A549 (cell line): Measurements from ENCODE around the gene GIT2. TPM values are rescaled to one million over a fixed set of nuclear protein-coding genes. Genes with fewer than 3 reads are reported as not detected.

Experiments
- ATAC-seq, 2 experiments: fragments of 200-7000 bp in 1 of 2; fragments of >200 bp in 1 of 2; cut with Nextera tagmentation in 1 of 2; cut with Tn5 transposase in 1 of 2; 3 replicates each; pipeline versions ENCODE4 v1.8.0 to v1.9.1; 2018 to 2020; ENCODE audit warnings: mild to moderate bottlenecking in 1 of 2, moderate library complexity in 1 of 2
- CTCF ChIA-PET: fragments of 300-600 bp; sonication (Branson Sonifier 250); formaldehyde crosslinking; extraction: SDS; loops from one replicate; lab custom pipeline; 2021; ENCODE audit warnings: antibody characterized with exemption, inconsistent platforms; lab: Yijun Ruan, JAX
- POLR2A ChIA-PET: fragments of 350-600 bp; formaldehyde crosslinking; extraction: SDS; loops from one replicate; lab custom pipeline; 2021; ENCODE audit warnings: antibody characterized with exemption, inconsistent platforms; lab: Yijun Ruan, JAX
- DNase-seq, 2 experiments: peaks; one replicate each; pipeline versions ENCODE4 v3.0.0 to v3.0.0-alpha.2; 2011 to 2016; ENCODE audit warnings: low read depth in 1 of 2, low spot score in 1 of 2
- FAIRE-seq: peaks from 2 replicates; lab custom pipeline; 2011; peaks lifted over from hg19 to GRCh38; lab: Jason Lieb, UNC
- H3K27ac ChIP-seq, 2 experiments: fragments of >200 bp; sonication (Bioruptor Twin); formaldehyde crosslinking; 3 replicates each; pipeline ENCODE4 v1.5.1; 2016 to 2017
- H3K4me1 ChIP-seq: fragments of >200 bp; sonication (Bioruptor Twin); formaldehyde crosslinking; 3 replicates; pipeline ENCODE4 v1.6.1; 2016
- H3K4me2 ChIP-seq: fragments of >200 bp; sonication (Bioruptor Twin); formaldehyde crosslinking; 3 replicates; pipeline ENCODE4 v1.6.1; 2016
- H3K4me3 ChIP-seq: fragments of >200 bp; sonication (Bioruptor Twin); formaldehyde crosslinking; 3 replicates; pipeline ENCODE4 v1.5.1; 2016
- H3K9me3 ChIP-seq: fragments of >200 bp; sonication (Bioruptor Twin); formaldehyde crosslinking; 3 replicates; pipeline ENCODE4 v1.6.1; 2016
- BHLHE40 ChIP-seq: IDR thresholded peaks from 2 replicates; pipeline ENCODE4 v1.6.1; 2012; ENCODE audit warnings: low read depth, low read length, inconsistent platforms
- CBX2 ChIP-seq: fragments of 200-600 bp; sonication (generic); IDR thresholded peaks from 2 replicates; pipeline ENCODE4 v1.6.1; 2016; ENCODE audit warnings: low read depth, mild to moderate bottlenecking, borderline replicate concordance
- CHD2 ChIP-seq: fragments of 150-350 bp; IDR thresholded peaks from 2 replicates; pipeline ENCODE4 v1.6.1; 2014; ENCODE audit warnings: low read length; ENCODE audit not compliant: partially characterized antibody
- CHD4 ChIP-seq: fragments of 200-600 bp; sonication (generic); IDR thresholded peaks from 2 replicates; pipeline ENCODE4 v1.6.1; 2016; ENCODE audit warnings: antibody characterized with exemption, mild to moderate bottlenecking, borderline replicate concordance
- EP300 ChIP-seq, 2 experiments: fragments of >200 bp; sonication (Bioruptor Twin); formaldehyde crosslinking; IDR thresholded peaks; 2 replicates in 1 of 2; 3 replicates in 1 of 2; pipeline ENCODE4 v1.6.1; 2016 to 2017
- HDAC2 ChIP-seq: fragments of 200-600 bp; sonication (generic); IDR thresholded peaks from 2 replicates; pipeline ENCODE4 v1.6.1; 2016
- HEYL ChIP-seq: fragments of 250-450 bp; sonication (Bioruptor Pico); IDR thresholded peaks from 2 replicates; pipeline ENCODE4 v1.8.0; 2021; ENCODE audit warnings: mild to moderate bottlenecking, moderate library complexity
- HOXB5 ChIP-seq: fragments of 250-450 bp; sonication (Bioruptor Pico); IDR thresholded peaks from 2 replicates; pipeline ENCODE4 v1.5.0; 2020; ENCODE audit warnings: mild to moderate bottlenecking, moderate library complexity
- JUN ChIP-seq, 2 experiments: fragments of >200 bp; sonication (Bioruptor Twin); formaldehyde crosslinking; IDR thresholded peaks; 2 replicates in 1 of 2; 3 replicates in 1 of 2; pipeline ENCODE4 v1.6.1; 2016 to 2017
- KDM1A ChIP-seq: fragments of 200-600 bp; sonication (generic); IDR thresholded peaks from 2 replicates; pipeline ENCODE4 v1.6.1; 2016; ENCODE audit warnings: low read depth, mild to moderate bottlenecking
- MAFK ChIP-seq: fragments of 450-650 bp; IDR thresholded peaks from 2 replicates; pipeline ENCODE4 v1.6.1; 2014; ENCODE audit not compliant: partially characterized antibody
- MAZ ChIP-seq: fragments of 150-350 bp; IDR thresholded peaks from 2 replicates; pipeline ENCODE4 v1.6.1; 2014; ENCODE audit warnings: antibody characterized with exemption, low read depth, low read length, borderline replicate concordance
- NFE2L2 ChIP-seq: fragments of 150-350 bp; conservative IDR thresholded peaks from 2 replicates; pipeline ENCODE4 v1.6.1; 2014; ENCODE audit warnings: low read length
- PHF8 ChIP-seq: fragments of 200-600 bp; sonication (generic); IDR thresholded peaks from 2 replicates; pipeline ENCODE4 v1.6.1; 2016; ENCODE audit warnings: low read depth, mild to moderate bottlenecking, antibody characterized with exemption, moderate library complexity, borderline replicate concordance
- POLR2A ChIP-seq: IDR thresholded peaks from 2 replicates; pipeline ENCODE4 v1.6.1; 2012; ENCODE audit warnings: mild to moderate bottlenecking, low read length
- SREBF2 ChIP-seq: fragments of 450-650 bp; IDR thresholded peaks from 2 replicates; pipeline ENCODE4 v1.6.1; 2014; ENCODE audit warnings: mild to moderate bottlenecking, moderate library complexity
- TP53 ChIP-seq: fragments of 250-450 bp; sonication (Bioruptor Pico); IDR thresholded peaks from 2 replicates; pipeline ENCODE4 v1.5.0; 2021; ENCODE audit warnings: mild to moderate bottlenecking, moderate library complexity
- ZFP36 ChIP-seq: fragments of 450-650 bp; IDR thresholded peaks from 2 replicates; pipeline ENCODE4 v1.6.1; 2014; ENCODE audit warnings: borderline replicate concordance; ENCODE audit not compliant: partially characterized antibody
- ZNF302 ChIP-seq: fragments of 250-450 bp; sonication (Bioruptor Pico); IDR thresholded peaks from 2 replicates; pipeline ENCODE4 v1.9.0; 2021; ENCODE audit warnings: inconsistent platforms, mild to moderate bottlenecking, moderate library complexity
- WGBS: methylation state at CpG from one replicate; pipeline ENCODE4 v1.1.6; 2017; ENCODE audit errors: missing lambda C conversion rate; 5-methylcytosine and 5-hydroxymethylcytosine counted together
- polyA plus RNA-seq, 4 experiments: library from polyadenylated mRNA; depleted of rRNA in 3 of 4; stranded (reverse); fragments of >200 nt; fragmentation: RNase III in 1 of 4; extraction: RNeasy Plus Mini Kit Qiagen cat#74134 plus additional on column Dnase treatment in 1 of 4; gene quantifications; 2 replicates in 3 of 4; 3 replicates in 1 of 4; pipeline ENCODE4 v1.2.3, GENCODE V29; 2011 to 2017
- TF ChIP-seq, protein P1 (sequence below): IDR thresholded peaks from 2 replicates; pipeline ENCODE4 v1.6.1; 2012; ENCODE audit warnings: low read depth, borderline replicate concordance
- TF ChIP-seq, protein P2 (sequence below): fragments of 250-450 bp; sonication (Bioruptor Pico); IDR thresholded peaks from 2 replicates; pipeline ENCODE4 v1.5.0; 2021; ENCODE audit warnings: mild to moderate bottlenecking, moderate library complexity, borderline replicate concordance
- TF ChIP-seq, protein P3 (sequence below): fragments of 150-350 bp; IDR thresholded peaks from 2 replicates; pipeline ENCODE4 v1.6.1; 2014; ENCODE audit warnings: low read depth, mild to moderate bottlenecking, low read length
- TF ChIP-seq, protein P4 (sequence below): fragments of >200 bp; sonication (Bioruptor Twin); formaldehyde crosslinking; IDR thresholded peaks from 3 replicates; pipeline ENCODE4 v1.6.1; 2016
- TF ChIP-seq, protein P5 (sequence below): IDR thresholded peaks from 2 replicates; pipeline ENCODE4 v1.6.1; 2012
- TF ChIP-seq, protein P6 (sequence below): fragments of 200-600 bp; sonication (generic); IDR thresholded peaks from 2 replicates; pipeline ENCODE4 v1.6.1; 2016; ENCODE audit warnings: antibody characterized with exemption, mild to moderate bottlenecking, moderate library complexity
- TF ChIP-seq, protein P7 (sequence below): fragments of >200 bp; sonication (Bioruptor Twin); formaldehyde crosslinking; IDR thresholded peaks from 3 replicates; pipeline ENCODE4 v1.5.1; 2016

The GIT2 gene
- polyA plus RNA-seq, 2 of the 4 experiments (the other 2 are of a cell fraction) = 18.5 to 38.0 TPM

DNA sequence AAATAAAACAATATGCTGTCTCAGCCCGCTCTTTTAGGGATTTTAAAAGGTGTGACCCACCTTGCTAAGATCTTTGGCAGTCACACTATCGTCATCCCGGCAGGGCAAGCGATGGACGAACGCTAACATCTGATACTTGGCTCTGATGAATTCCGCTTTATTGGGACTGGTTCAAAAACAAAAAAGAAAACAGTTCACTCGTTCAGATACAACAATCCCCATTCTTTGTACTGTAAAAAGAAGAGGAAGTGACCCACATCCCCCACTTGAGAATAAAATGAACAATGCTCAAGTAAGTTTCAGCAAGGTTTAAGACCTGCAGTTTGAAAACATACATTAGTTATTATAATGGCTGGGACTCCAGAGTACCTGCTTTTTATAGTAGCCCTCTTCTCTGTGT is 7.3 kb downstream of the GIT2 start:
- Histone ChIP-seq H3K9me3 (no peaks in the 10 kb centered on the region), H3K27ac (no peak overlapping the region), H3K4me3 (no peak overlapping the region), H3K4me1 (peaks cover under 1% of the 10 kb centered on the region; the same call in 1 of the 3 replicates), H3K4me2 (no peak overlapping the region)
- ChIA-PET CTCF (interaction anchor here (0.7 kb wide), 1 partner anchor 177 kb away, joined by 3 read pairs; no protein-coding TSS in a partner anchor), POLR2A (no interaction called here)
- TF ChIP-seq, protein P1, sequence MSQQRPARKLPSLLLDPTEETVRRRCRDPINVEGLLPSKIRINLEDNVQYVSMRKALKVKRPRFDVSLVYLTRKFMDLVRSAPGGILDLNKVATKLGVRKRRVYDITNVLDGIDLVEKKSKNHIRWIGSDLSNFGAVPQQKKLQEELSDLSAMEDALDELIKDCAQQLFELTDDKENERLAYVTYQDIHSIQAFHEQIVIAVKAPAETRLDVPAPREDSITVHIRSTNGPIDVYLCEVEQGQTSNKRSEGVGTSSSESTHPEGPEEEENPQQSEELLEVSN = no peak
- TF ChIP-seq HDAC2 (no peak), TP53 (CRISPR knock-in tag) (no peak), MAZ (no peak), HOXB5 (CRISPR knock-in tag) (no peak), EP300 (IDR thresholded peaks at IDR 0.05) (no peak), JUN (IDR thresholded peaks at IDR 0.05) (no peak), HEYL (CRISPR knock-in tag) (no peak), ZFP36 (no peak), KDM1A (no peak), NFE2L2 (no peak), CHD4 (no peak), CBX2 (no peak)
- TF ChIP-seq, protein P2, sequence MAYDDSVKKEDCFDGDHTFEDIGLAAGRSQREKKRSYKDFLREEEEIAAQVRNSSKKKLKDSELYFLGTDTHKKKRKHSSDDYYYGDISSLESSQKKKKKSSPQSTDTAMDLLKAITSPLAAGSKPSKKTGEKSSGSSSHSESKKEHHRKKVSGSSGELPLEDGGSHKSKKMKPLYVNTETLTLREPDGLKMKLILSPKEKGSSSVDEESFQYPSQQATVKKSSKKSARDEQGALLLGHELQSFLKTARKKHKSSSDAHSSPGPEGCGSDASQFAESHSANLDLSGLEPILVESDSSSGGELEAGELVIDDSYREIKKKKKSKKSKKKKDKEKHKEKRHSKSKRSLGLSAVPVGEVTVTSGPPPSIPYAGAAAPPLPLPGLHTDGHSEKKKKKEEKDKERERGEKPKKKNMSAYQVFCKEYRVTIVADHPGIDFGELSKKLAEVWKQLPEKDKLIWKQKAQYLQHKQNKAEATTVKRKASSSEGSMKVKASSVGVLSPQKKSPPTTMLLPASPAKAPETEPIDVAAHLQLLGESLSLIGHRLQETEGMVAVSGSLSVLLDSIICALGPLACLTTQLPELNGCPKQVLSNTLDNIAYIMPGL = no peak
- TF ChIP-seq, protein P3, sequence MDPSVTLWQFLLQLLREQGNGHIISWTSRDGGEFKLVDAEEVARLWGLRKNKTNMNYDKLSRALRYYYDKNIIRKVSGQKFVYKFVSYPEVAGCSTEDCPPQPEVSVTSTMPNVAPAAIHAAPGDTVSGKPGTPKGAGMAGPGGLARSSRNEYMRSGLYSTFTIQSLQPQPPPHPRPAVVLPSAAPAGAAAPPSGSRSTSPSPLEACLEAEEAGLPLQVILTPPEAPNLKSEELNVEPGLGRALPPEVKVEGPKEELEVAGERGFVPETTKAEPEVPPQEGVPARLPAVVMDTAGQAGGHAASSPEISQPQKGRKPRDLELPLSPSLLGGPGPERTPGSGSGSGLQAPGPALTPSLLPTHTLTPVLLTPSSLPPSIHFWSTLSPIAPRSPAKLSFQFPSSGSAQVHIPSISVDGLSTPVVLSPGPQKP = no peak
- TF ChIP-seq, protein P4, sequence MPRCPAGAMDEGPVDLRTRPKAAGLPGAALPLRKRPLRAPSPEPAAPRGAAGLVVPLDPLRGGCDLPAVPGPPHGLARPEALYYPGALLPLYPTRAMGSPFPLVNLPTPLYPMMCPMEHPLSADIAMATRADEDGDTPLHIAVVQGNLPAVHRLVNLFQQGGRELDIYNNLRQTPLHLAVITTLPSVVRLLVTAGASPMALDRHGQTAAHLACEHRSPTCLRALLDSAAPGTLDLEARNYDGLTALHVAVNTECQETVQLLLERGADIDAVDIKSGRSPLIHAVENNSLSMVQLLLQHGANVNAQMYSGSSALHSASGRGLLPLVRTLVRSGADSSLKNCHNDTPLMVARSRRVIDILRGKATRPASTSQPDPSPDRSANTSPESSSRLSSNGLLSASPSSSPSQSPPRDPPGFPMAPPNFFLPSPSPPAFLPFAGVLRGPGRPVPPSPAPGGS = no peak
- TF ChIP-seq, protein P5, sequence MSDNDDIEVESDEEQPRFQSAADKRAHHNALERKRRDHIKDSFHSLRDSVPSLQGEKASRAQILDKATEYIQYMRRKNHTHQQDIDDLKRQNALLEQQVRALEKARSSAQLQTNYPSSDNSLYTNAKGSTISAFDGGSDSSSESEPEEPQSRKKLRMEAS = no peak
- ATAC-seq = no peak
- no peak for FAIRE-seq
- DNase-seq = no peak
- 89% methylated on average over 8 of the region's 8 CpGs for WGBS

DNA sequence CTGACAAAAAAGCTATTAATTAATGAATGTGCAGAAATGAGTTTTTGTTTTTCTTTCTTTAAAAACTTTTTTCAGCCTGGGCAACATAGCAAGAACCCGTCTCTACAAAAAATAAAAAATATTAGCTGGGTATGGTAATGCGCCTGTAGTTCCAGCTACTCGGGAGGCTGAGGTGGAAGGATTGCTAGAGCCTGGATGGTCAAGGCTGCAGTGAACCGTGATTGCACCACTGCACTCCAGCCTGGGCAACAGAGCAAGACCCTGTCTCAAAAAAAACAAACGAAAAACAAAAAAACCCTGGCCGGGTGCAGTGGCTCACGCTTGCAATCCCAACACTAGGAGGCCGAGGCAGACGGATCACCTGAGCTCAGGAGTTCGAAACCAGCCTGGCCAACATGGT is 7.9 kb downstream of the GIT2 start:
- WGBS = 86% methylated on average over 10 of the region's 10 CpGs
- Histone ChIP-seq H3K4me2 (no peak overlapping the region), H3K4me3 (no peak overlapping the region)
- no peak for FAIRE-seq
- TF ChIP-seq CHD2 (no peak), EP300 (IDR thresholded peaks at IDR 0.05) (no peak), HEYL (CRISPR knock-in tag) (no peak), PHF8 (no peak), ZFP36 (no peak), SREBF2 (no peak), ZNF302 (CRISPR knock-in tag) (no peak), POLR2A (no peak), HOXB5 (CRISPR knock-in tag) (no peak), KDM1A (no peak), BHLHE40 (no peak), MAFK (no peak), MAZ (no peak)
- TF ChIP-seq, protein P6, sequence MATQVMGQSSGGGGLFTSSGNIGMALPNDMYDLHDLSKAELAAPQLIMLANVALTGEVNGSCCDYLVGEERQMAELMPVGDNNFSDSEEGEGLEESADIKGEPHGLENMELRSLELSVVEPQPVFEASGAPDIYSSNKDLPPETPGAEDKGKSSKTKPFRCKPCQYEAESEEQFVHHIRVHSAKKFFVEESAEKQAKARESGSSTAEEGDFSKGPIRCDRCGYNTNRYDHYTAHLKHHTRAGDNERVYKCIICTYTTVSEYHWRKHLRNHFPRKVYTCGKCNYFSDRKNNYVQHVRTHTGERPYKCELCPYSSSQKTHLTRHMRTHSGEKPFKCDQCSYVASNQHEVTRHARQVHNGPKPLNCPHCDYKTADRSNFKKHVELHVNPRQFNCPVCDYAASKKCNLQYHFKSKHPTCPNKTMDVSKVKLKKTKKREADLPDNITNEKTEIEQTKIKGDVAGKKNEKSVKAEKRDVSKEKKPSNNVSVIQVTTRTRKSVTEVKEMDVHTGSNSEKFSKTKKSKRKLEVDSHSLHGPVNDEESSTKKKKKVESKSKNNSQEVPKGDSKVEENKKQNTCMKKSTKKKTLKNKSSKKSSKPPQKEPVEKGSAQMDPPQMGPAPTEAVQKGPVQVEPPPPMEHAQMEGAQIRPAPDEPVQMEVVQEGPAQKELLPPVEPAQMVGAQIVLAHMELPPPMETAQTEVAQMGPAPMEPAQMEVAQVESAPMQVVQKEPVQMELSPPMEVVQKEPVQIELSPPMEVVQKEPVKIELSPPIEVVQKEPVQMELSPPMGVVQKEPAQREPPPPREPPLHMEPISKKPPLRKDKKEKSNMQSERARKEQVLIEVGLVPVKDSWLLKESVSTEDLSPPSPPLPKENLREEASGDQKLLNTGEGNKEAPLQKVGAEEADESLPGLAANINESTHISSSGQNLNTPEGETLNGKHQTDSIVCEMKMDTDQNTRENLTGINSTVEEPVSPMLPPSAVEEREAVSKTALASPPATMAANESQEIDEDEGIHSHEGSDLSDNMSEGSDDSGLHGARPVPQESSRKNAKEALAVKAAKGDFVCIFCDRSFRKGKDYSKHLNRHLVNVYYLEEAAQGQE = no peak
- TF ChIP-seq, protein P7, sequence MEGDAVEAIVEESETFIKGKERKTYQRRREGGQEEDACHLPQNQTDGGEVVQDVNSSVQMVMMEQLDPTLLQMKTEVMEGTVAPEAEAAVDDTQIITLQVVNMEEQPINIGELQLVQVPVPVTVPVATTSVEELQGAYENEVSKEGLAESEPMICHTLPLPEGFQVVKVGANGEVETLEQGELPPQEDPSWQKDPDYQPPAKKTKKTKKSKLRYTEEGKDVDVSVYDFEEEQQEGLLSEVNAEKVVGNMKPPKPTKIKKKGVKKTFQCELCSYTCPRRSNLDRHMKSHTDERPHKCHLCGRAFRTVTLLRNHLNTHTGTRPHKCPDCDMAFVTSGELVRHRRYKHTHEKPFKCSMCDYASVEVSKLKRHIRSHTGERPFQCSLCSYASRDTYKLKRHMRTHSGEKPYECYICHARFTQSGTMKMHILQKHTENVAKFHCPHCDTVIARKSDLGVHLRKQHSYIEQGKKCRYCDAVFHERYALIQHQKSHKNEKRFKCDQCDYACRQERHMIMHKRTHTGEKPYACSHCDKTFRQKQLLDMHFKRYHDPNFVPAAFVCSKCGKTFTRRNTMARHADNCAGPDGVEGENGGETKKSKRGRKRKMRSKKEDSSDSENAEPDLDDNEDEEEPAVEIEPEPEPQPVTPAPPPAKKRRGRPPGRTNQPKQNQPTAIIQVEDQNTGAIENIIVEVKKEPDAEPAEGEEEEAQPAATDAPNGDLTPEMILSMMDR = no peak
- TF ChIP-seq, all 56 proteins: peak for 0
- DNase-seq = no peak
- H3K4me1 ChIP-seq = no peaks in the 10 kb centered on the region
- POLR2A ChIA-PET = no interaction called here
- H3K9me3 ChIP-seq = no peaks in the 10 kb centered on the region
- CTCF ChIA-PET = interaction anchor here (0.7 kb wide), 1 partner anchor 176 kb away, joined by 3 read pairs; no protein-coding TSS in a partner anchor
- no peak for ATAC-seq
- no peak overlapping the region for H3K27ac ChIP-seq
